Spinal cord (tissue), 10 donors: Measurements from ENCODE around the gene IGFBP3. TPM values are rescaled to one million over a fixed set of nuclear protein-coding genes. Genes with fewer than 3 reads are reported as not detected.

Experiments used
- DNase-seq, 6 donors: peaks; one replicate each; pipeline versions ENCODE4 v3.0.0 to v3.0.0-alpha.2; 2013 to 2015; ENCODE audit warnings: low spot score in 6 of 6, low read depth in 4 of 6
- H3K27ac ChIP-seq: one replicate; pipeline ENCODE4 v1.5.1; 2013; ENCODE audit warnings: low read depth, low read length, control low read depth
- H3K27me3 ChIP-seq: one replicate; pipeline ENCODE4 v1.6.1; 2013; ENCODE audit warnings: low read length; ENCODE audit not compliant: control insufficient read depth, insufficient read depth
- H3K36me3 ChIP-seq: one replicate; pipeline ENCODE4 v1.6.1; 2013; ENCODE audit warnings: low read length; ENCODE audit not compliant: control insufficient read depth, insufficient read depth
- H3K4me1 ChIP-seq: one replicate; pipeline ENCODE4 v1.6.1; 2013; ENCODE audit warnings: low read length; ENCODE audit not compliant: control insufficient read depth, insufficient read depth
- H3K4me3 ChIP-seq: one replicate; pipeline ENCODE4 v1.5.1; 2013; ENCODE audit warnings: low read depth, low read length, control low read depth
- H3K9me3 ChIP-seq: one replicate; pipeline ENCODE4 v1.6.1; 2013; ENCODE audit warnings: low read length; ENCODE audit not compliant: control insufficient read depth, insufficient read depth
- WGBS: methylation state at CpG from one replicate; pipeline ENCODE4 v1.1.5; 2013; ENCODE audit warnings: missing lambda C conversion rate; ENCODE audit not compliant: insufficient coverage; 5-methylcytosine and 5-hydroxymethylcytosine counted together
- polyA plus RNA-seq, 2 donors: library from polyadenylated mRNA; unstranded; fragments of 120-200 nt; gene quantifications; one replicate each; pipeline ENCODE4 v1.2.1, GENCODE V29; 2013; ENCODE audit not compliant: insufficient read length in 2 of 2
- total RNA-seq, 2 donors: library from RNA; depleted of rRNA in 1 of 2; stranded (reverse); fragments of 120-200 nt in 1 of 2; fragments of >200 nt in 1 of 2; gene quantifications; one replicate each; pipeline versions ENCODE4 v1.2.3 to v1.2.4, GENCODE V29; 2013 to 2014
- donor health status: healthy.

IGFBP3 gene
- total and polyA plus RNA-seq, 4 donors = 17.8 to 68.0 (median 36.9) TPM

DNA sequence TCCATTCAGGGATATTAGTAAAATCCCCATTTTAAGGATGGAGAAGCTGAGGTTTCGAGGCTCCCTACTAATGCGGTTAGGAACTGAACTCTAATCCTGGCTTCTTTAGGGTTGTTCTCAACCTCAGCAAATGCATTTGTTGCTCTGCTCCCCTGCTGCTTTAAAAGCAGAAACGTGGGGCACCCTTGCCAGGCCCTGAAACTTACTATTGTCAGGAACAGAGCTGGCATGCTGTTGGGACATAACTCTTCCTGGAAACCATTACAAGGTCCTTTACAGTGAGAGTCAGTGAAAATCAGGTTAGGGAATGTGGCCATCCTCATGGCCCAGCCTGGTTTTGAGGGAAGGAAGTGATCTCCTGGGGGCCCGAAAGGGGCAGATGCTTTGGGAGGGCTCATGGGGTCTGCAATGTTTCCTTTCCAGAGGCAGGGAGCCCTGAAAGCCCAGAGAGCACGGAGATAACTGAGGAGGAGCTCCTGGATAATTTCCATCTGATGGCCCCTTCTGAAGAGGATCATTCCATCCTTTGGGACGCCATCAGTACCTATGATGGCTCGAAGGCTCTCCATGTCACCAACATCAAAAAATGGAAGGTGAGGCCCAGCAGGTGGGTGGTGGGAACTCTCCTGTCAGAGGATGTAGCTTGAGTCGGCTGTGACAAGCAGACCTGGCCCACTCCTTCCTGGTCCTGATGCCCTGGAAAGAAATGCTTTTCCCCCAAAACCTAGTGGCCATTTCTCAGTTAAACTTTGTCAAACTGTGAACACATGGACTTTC, 30.8 kb downstream of the IGFBP3 start:
- no peak overlapping the region for H3K27ac ChIP-seq
- H3K27me3 ChIP-seq = peaks cover 18% of the 10 kb centered on the region
- no peaks in the 10 kb centered on the region for H3K36me3 ChIP-seq
- 83% methylated on average over 7 of the region's 8 CpGs for WGBS
- DNase-seq = no peak
- peaks cover 16% of the 10 kb centered on the region for H3K4me1 ChIP-seq
- no peak overlapping the region for H3K4me3 ChIP-seq
- H3K9me3 ChIP-seq = no peaks in the 10 kb centered on the region

DNA sequence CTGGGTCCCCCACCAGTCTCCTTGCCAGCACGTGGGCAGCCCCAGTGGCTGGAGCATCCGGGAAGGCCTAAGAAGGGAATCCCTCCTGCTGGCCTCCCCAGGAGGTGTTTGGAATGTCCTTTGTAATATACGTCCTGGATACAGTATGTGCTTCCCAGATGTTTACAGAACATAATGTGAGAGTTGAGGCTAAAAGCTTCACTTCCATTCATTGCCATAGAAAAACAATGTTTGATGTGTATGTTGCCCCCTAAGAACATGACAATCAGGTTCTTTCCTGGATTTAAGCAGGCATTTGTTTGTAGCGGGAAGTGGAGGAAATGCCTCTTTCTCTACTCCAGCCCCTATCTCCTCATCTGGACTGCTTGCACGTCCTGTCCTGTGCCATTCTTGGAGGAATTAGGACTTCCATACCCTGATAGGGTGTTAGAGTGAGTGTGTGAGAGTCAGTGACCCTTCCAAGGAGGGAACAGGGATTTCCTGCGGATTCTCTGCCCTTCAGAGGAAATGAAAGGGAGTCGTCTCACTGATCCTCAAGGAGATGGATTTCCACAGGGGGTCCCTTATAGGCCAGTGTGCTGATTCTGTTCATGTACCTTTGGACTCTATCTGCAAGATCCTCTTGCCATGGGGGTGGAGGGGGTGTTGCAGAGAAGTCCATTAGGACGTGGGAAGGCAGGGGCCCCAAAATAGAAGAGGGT, 31.6 kb downstream of the IGFBP3 start:
- Histone ChIP-seq H3K27me3 (peaks cover 18% of the 10 kb centered on the region), H3K4me3 (no peak overlapping the region)
- DNase-seq = no peak

DNA sequence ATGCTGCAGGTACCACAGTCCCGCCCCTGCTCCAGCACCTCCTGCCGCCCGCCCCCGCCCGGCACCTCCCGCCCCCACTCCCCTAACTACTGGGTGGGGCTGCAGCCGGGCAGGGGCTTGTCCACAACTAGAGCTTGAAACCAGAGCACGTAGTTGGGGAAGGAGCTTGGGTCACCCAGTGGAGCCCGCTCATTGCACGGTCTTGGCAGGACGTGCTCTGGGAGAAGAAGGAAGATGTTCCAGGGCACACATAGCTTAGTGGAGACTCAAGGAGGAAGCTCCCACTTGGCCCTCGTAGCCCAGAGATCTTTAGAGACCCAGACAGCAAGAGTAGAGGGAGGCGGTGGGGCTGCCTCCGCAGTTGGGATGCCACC, 32.1 kb downstream of the IGFBP3 start:
- Histone ChIP-seq H3K4me3 (no peak overlapping the region), H3K27me3 (peaks cover 18% of the 10 kb centered on the region), H3K9me3 (no peaks in the 10 kb centered on the region), H3K4me1 (peaks cover 21% of the 10 kb centered on the region), H3K36me3 (no peaks in the 10 kb centered on the region), H3K27ac (peak overlapping the region; percentile 19)
- 38% methylated on average over 7 of the region's 14 CpGs for WGBS
- DNase-seq = no peak

More for the DNA sequence above, 31.6 kb downstream of the IGFBP3 start:
- no peaks in the 10 kb centered on the region for H3K36me3 ChIP-seq
- H3K9me3 ChIP-seq = no peaks in the 10 kb centered on the region
- peaks cover 21% of the 10 kb centered on the region for H3K4me1 ChIP-seq
- H3K27ac ChIP-seq = peak overlapping the region; percentile 19
- 55% methylated on average over 5 of the region's 8 CpGs for WGBS

DNA sequence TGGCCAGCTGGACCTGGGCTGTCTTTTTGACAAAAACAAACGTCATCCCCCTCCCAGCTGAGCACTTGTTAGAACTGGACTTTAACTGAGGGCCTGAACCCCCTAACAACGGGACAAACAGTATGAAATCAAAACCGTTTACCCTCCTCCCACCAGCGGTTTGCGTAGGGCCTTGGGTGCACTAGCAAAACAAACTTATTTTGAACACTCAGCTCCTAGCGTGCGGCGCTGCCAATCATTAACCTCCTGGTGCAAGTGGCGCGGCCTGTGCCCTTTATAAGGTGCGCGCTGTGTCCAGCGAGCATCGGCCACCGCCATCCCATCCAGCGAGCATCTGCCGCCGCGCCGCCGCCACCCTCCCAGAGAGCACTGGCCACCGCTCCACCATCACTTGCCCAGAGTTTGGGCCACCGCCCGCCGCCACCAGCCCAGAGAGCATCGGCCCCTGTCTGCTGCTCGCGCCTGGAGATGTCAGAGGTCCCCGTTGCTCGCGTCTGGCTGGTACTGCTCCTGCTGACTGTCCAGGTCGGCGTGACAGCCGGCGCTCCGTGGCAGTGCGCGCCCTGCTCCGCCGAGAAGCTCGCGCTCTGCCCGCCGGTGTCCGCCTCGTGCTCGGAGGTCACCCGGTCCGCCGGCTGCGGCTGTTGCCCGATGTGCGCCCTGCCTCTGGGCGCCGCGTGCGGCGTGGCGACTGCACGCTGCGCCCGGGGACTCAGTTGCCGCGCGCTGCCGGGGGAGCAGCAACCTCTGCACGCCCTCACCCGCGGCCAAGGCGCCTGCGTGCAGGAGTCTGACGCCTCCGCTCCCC, 32.7 kb downstream of the IGFBP3 start, which contains the start of gene IGFBP1:
Gene IGFBP1, plus strand, starts transcription at position 304 of the 808 bp plus-strand sequence. Its CDS starts 165 bp downstream, at position 469.
- under 1% methylated on average over 72 of the region's 73 CpGs for WGBS
- peak within 1 kb of the TSS; percentile 19 for H3K27ac ChIP-seq
- peak in 2 of 6 donors; percentile 21 to 57 for DNase-seq
- H3K4me1 ChIP-seq = peaks cover 21% of the 10 kb centered on the region
- H3K36me3 ChIP-seq = no peaks in the 10 kb centered on the region
- H3K27me3 ChIP-seq = peaks cover 18% of the 10 kb centered on the region
- peak within 1 kb of the TSS; percentile 28 for H3K4me3 ChIP-seq
- H3K9me3 ChIP-seq = no peaks in the 10 kb centered on the region

DNA sequence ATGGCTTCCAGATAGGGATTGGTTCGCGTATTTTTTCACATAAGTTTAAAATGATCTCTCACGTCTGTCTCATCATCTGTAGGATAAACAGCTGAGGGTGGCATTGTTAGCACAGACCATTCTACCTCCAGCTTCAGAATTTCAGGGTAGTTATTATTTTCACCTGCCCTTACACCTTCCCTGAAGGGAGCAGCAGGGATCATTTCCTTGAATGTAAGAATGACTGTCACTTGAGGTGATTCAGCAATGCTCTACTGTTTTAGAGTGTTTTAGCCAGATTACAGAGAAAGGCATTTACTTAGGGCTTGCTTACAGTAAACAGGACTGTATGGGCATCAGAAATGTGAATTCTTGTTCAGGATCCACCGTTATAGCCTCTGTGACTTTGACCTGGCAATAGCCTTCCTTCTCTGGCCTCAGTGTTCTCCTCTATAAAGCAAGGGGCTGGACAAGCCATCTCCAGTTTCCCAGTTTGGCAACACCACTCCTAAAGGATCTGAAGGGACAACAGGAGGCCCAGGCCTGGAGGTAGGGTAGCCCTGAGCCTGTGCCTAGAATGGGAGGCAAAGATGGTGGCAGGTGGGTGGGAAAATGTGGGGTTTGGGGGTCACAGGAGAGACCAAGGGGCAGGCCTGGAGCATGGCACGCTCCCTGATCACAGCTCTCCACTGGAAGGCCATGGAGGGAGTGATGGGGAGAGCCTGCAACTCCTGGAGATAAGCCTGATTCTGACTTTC, 34.0 kb downstream of the IGFBP3 start:
- Histone ChIP-seq H3K9me3 (no peaks in the 10 kb centered on the region), H3K4me3 (no peak overlapping the region), H3K27ac (no peak overlapping the region), H3K4me1 (peaks cover 21% of the 10 kb centered on the region), H3K36me3 (no peaks in the 10 kb centered on the region), H3K27me3 (peaks cover 18% of the 10 kb centered on the region)
- 80% methylated on average over 2 of the region's 5 CpGs for WGBS
- no peak for DNase-seq

DNA sequence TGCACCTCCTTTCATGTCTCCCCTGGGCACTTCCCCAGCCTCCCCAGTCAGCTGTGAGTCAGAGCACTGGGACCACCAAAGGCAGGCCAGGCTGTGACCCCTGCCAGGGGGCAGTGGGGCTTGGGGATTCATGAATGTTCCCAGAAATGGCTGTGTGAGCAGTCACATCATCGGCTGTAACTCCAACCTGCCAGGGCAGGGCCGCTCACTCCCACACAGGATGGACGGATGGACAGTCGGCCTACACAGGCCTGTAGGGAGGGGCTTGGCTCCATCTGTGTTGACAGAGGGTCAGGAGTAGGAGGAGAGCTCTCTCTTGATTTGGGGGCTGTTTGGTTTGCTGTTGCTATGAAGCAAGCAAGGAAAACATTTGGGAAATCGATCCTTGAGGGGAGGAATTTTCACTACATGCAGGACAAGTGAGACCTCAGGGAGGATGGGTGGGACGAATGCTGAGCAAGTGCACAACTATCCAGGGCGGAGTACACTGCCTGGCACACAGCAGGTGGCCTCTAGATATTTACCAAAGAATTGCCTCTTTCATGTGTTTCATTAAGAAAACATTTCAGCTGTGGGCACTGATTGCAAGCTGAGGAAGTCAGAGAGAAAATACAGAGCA, 35.7 kb downstream of the IGFBP3 start:
- Histone ChIP-seq H3K36me3 (no peaks in the 10 kb centered on the region), H3K27me3 (peaks cover 18% of the 10 kb centered on the region), H3K9me3 (no peaks in the 10 kb centered on the region), H3K27ac (no peak overlapping the region), H3K4me1 (peaks cover 21% of the 10 kb centered on the region), H3K4me3 (no peak overlapping the region)
- WGBS = 63% methylated on average over 7 of the region's 7 CpGs
- peak in 1 of 6 donors; percentile 10 for DNase-seq

DNA sequence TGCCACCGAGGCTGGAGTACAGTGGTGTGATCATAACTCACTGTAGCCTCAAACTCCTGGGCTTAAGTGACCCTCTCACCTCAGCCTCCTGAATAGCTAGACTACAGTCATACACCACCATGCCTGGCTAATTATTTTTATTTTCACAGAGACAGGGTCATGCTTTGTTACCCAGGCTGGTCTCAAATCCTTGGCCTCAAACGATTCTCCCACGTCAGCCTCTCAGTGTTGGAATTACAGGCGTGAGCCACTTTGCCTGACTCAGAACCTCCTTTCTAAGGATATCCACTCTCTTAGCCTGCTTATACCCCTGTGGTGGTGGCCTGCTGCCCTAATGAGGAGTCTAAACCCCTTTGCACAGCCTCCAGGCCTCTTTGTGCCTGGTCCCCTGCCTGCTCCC, 36.9 kb downstream of the IGFBP3 start:
- Histone ChIP-seq H3K9me3 (no peaks in the 10 kb centered on the region), H3K27ac (no peak overlapping the region), H3K27me3 (peaks cover 14% of the 10 kb centered on the region), H3K4me1 (peaks cover 19% of the 10 kb centered on the region), H3K4me3 (no peak overlapping the region), H3K36me3 (no peaks in the 10 kb centered on the region)
- no peak for DNase-seq
- WGBS = 83% methylated on average over 4 of the region's 4 CpGs

DNA sequence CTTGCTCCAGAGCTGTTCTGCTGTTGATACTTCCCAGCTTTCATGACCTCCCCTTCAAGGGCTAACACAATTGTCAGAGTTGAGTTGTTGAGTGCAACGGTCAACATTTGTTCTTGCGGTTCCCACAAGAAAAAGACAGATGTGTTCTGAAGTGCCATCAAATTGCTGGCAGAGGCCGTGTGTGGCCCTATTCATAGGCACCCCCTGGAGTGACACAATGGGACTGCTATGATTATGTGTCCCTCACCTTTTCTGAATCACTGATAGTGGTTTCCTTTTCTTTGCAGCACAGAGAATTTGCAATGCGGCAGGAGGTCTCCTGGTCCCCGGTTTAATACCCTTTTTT, 38.6 kb downstream of the IGFBP3 start:
- 36% methylated on average over 5 of the region's 5 CpGs for WGBS
- Histone ChIP-seq H3K4me3 (no peak overlapping the region), H3K27me3 (peaks cover 3% of the 10 kb centered on the region), H3K27ac (no peak overlapping the region), H3K4me1 (peaks cover 8% of the 10 kb centered on the region), H3K9me3 (peaks cover 5% of the 10 kb centered on the region), H3K36me3 (no peaks in the 10 kb centered on the region)
- DNase-seq = no peak
